NCI-H526 (cell line): ENCODE results near the gene HTR3B.
"Not testable (repeated sequence)": the region's sequence is repeated elsewhere in the genome, so short reads cannot be mapped to it uniquely, and the experiment has no call there.

ENCODE experiments used
- DNase-seq, 2 experiments: peaks; one replicate each; lab custom pipeline; 2025; lab: John Stamatoyannopoulos, UW

The HTR3B gene

GRCh38 chr11:113904379-113905101, at the start of gene HTR3B:
Gene HTR3B (plus strand): TSS chr11:113904796. CDS start chr11:113904934, 138 bp downstream.
- peak in 1 of 2 experiments; percentile 54 for DNase-seq

- DNase-seq, result no peak
Observed at GRCh38 chr11:113855803-113856202, 48.8 kb upstream of the HTR3B start.

GRCh38 chr11:113856966-113857759, 47.4 kb upstream of the HTR3B start:
- DNase-seq, result no peak

GRCh38 chr11:113859665-113860064, 44.9 kb upstream of the HTR3B start:
- DNase-seq, result peak; percentile 55 to 58

GRCh38 chr11:113862435-113862834, 42.2 kb upstream of the HTR3B start:
- peak; percentile 39 to 40 for DNase-seq

- DNase-seq, result no peak
Observed at GRCh38 chr11:113864410-113864809, 40.2 kb upstream of the HTR3B start.

GRCh38 chr11:113865873-113866272, 38.7 kb upstream of the HTR3B start:
- DNase-seq, result no peak

- no peak for DNase-seq
Observed at GRCh38 chr11:113867843-113868503, 36.6 kb upstream of the HTR3B start.

GRCh38 chr11:113871336-113871735, 33.3 kb upstream of the HTR3B start:
- DNase-seq, result no peak

GRCh38 chr11:113873236-113873626, 31.4 kb upstream of the HTR3B start:
- DNase-seq, result peak; percentile 48 to 56

GRCh38 chr11:113874096-113874495, 30.5 kb upstream of the HTR3B start:
- peak; percentile 41 to 74 for DNase-seq

GRCh38 chr11:113874581-113875233, 29.9 kb upstream of the HTR3B start:
- peak; percentile 68 to 77 for DNase-seq

GRCh38 chr11:113875234-113876073, 29.1 kb upstream of the HTR3B start, which contains the start of gene USP28:
Gene USP28 (minus strand): TSS chr11:113875572. CDS start chr11:113875501, 71 bp downstream.
- peak; percentile 96 to 100 for DNase-seq

GRCh38 chr11:113876074-113876797, 28.4 kb upstream of the HTR3B start:
- peak; percentile 60 to 66 for DNase-seq

GRCh38 chr11:113876798-113877669, 27.6 kb upstream of the HTR3B start:
- DNase-seq, result peak in 1 of 2 experiments; percentile 47

- no peak for DNase-seq
Observed at GRCh38 chr11:113877670-113878055, 26.9 kb upstream of the HTR3B start.

GRCh38 chr11:113879446-113879845, 25.1 kb upstream of the HTR3B start:
- DNase-seq, result not testable (repeated sequence)

- DNase-seq, result no peak
Observed at GRCh38 chr11:113880971-113881370, 23.6 kb upstream of the HTR3B start.

GRCh38 chr11:113881856-113882255, 22.7 kb upstream of the HTR3B start:
- DNase-seq, result no peak
